Measurements from ENCODE around the gene SMIM30. TPM values are rescaled to one million over a fixed set of nuclear protein-coding genes. Genes with fewer than 3 reads are reported as not detected.
"Not testable (repeated sequence)": the region's sequence is repeated elsewhere in the genome, so short reads cannot be mapped to it uniquely, and the experiment has no call there.

SMIM30 gene
- total RNA-seq, 1 experiment from 2014 or later, result 28.9 TPM

DNA sequence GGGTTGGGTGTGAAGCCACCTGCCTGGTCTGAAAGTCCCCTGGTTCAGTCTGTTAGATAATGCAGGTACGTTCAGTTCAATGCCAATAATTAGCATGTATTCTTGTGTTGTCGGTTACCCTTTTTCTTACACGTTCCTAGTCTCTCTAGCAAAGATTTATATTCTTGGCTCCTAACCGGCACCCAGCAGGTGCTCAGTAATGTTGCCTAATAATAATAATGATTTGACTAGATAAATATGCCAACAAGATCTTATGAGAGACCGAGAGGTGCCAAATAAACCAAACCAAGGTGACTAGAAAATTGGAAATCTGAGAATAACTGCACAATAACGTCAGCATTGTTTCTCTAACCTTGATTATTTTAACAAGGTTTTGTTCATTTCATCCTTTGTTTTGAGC is 1.1 kb upstream of the SMIM30 start:
- Histone ChIP-seq H3K4me3 (ENCODE audit: low read length) (no peak overlapping the region), H3K79me2 (ENCODE audit: low read length) (no peaks in the 10 kb centered on the region), H3K4me1 (ENCODE audit: insufficient read depth, low read length) (peaks cover 4% of the 10 kb centered on the region; the same call in 1 of the 2 replicates), H3F3A (ENCODE audit: low read length, unreplicated experiment) (no peaks in the 10 kb centered on the region), H3K9me3 (ENCODE audit: low read length) (no peaks in the 10 kb centered on the region), H3K9me2 (replicated peaks; ENCODE audit: low read length) (no peaks in the 10 kb centered on the region), H4K20me1 (ENCODE audit: low read length) (no peaks in the 10 kb centered on the region), H3K9ac (ENCODE audit: low read length) (no peak overlapping the region), H3K27ac (ENCODE audit: low read length) (no peak overlapping the region), H3K36me3 (ENCODE audit: low read depth, low read length) (no peaks in the 10 kb centered on the region), H3K4me2 (ENCODE audit: low read length) (peak overlapping the region; percentile 85; the same call in 1 of the 2 replicates), H2AFZ (ENCODE audit: low read length) (peak overlapping the region; percentile 98), H3K27me3 (ENCODE audit: low read length) (no peaks in the 10 kb centered on the region)
- intact Hi-C loops (cut with micrococcal nuclease), result loop anchor here (10.0 kb wide), 1 partner anchor 175 kb away; no protein-coding TSS in a partner anchor
- ChIA-PET POLR2A (ENCODE audit: unreplicated experiment) (no interaction called here), CTCF (no interaction called here)
- BruUV-seq (replicated peaks), result no TSS peak
- ATAC-seq (no peak), DNase-seq (no peak)
- no peak for TF ChIP-seq EZH2 (IDR thresholded peaks at IDR 0.05; ENCODE audit: low read length, unreplicated experiment)
- TF ChIP-seq CTCF (conservative IDR thresholded peaks at IDR 0.05; ENCODE audit: low read depth, low read length), result no peak
- no peak for TF ChIP-seq EZH2phosphoT487 (IDR thresholded peaks at IDR 0.05; ENCODE audit: borderline replicate concordance, low read length)

GRCh38 chr7:113117374-113117774 is 980 bp downstream of the SMIM30 start:
- H3K79me2 ChIP-seq (ENCODE audit: low read length); H4K20me1 ChIP-seq (ENCODE audit: low read length); H3K9me2 ChIP-seq (replicated peaks; ENCODE audit: low read length); H3K9me3 ChIP-seq (ENCODE audit: low read length); POLR2A ChIA-PET (ENCODE audit: unreplicated experiment); BruUV-seq (replicated peaks); H3K36me3 ChIP-seq (ENCODE audit: low read depth, low read length); H3K27ac ChIP-seq (ENCODE audit: low read length); DNase-seq; H3K27me3 ChIP-seq (ENCODE audit: low read length); H3K4me1 ChIP-seq (ENCODE audit: insufficient read depth, low read length); ATAC-seq; H3F3A ChIP-seq (ENCODE audit: low read length, unreplicated experiment): not testable (repeated sequence)
- Histone ChIP-seq H3K4me2 (ENCODE audit: low read length) (peak overlapping the region; percentile 85), H3K9ac (ENCODE audit: low read length) (peak overlapping the region; percentile 57; the same call in 1 of the 2 replicates), H3K4me3 (ENCODE audit: low read length) (peak overlapping the region; percentile 91), H2AFZ (ENCODE audit: low read length) (peak overlapping the region; percentile 98)
- intact Hi-C loops (cut with micrococcal nuclease), result loop anchor here (10.0 kb wide), 1 partner anchor 173 kb away; no protein-coding TSS in a partner anchor
- CTCF ChIA-PET, result interaction anchor here (0.6 kb wide), 1 partner anchor 304 kb away, joined by 14 read pairs; no protein-coding TSS in a partner anchor

DNA sequence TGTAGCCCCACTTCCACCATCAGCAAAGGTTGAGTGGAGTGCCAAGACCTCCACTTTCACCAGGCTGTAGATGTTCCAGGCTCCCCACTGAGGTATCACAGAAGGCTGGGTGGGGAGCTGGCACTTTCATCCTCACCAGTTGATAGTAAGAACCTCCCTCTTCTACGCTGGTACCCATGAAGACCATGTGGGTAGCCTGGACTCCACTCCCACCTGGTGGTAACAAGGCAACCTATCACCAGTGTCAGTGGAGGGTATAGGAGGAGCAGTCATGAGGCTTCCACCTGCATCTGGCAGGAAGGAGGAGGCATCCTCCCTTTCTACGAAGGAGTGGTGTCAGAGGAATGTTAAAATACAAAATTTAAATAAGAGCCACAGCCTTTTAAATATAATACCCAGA is 4.4 kb downstream of the SMIM30 start:
- Histone ChIP-seq H3K27ac (ENCODE audit: low read length) (no peak overlapping the region), H3K4me1 (ENCODE audit: insufficient read depth, low read length) (peaks cover 2% of the 10 kb centered on the region; the same call in 1 of the 2 replicates), H3K4me3 (ENCODE audit: low read length) (no peak overlapping the region), H3K9me3 (ENCODE audit: low read length) (no peaks in the 10 kb centered on the region), H3K79me2 (ENCODE audit: low read length) (no peaks in the 10 kb centered on the region), H3K9me2 (replicated peaks; ENCODE audit: low read length) (no peaks in the 10 kb centered on the region), H3K36me3 (ENCODE audit: low read depth, low read length) (no peaks in the 10 kb centered on the region), H3K9ac (ENCODE audit: low read length) (no peak overlapping the region), H3K4me2 (ENCODE audit: low read length) (no peak overlapping the region), H3K27me3 (ENCODE audit: low read length) (no peaks in the 10 kb centered on the region), H3F3A (ENCODE audit: low read length, unreplicated experiment) (no peaks in the 10 kb centered on the region), H4K20me1 (ENCODE audit: low read length) (no peaks in the 10 kb centered on the region), H2AFZ (ENCODE audit: low read length) (no peak overlapping the region)
- no peak for DNase-seq
- POLR2A ChIA-PET (ENCODE audit: unreplicated experiment), result interaction anchor here (0.5 kb wide), 1 partner anchor 28 kb away, joined by 7 read pairs; no protein-coding TSS in a partner anchor
- BruUV-seq (replicated peaks), result no TSS peak
- TF ChIP-seq CTCF (conservative IDR thresholded peaks at IDR 0.05; ENCODE audit: low read depth, low read length) (0 out of 2 replicates have a peak, but pooled peaks have one; percentile 16), EZH2 (IDR thresholded peaks at IDR 0.05; ENCODE audit: low read length, unreplicated experiment) (no peak)
- ATAC-seq, result no peak
- CTCF ChIA-PET, result no interaction called here
- intact Hi-C loops (cut with micrococcal nuclease), result loop anchor here (10.0 kb wide), 1 partner anchor 169 kb away; no protein-coding TSS in a partner anchor

Data from PC-3 (cell line).